Type B pancreatic cell (in vitro differentiated cells): ENCODE results near the gene CDH12. TPM values are rescaled to one million over a fixed set of nuclear protein-coding genes. Genes with fewer than 3 reads are reported as not detected.
"Not testable (repeated sequence)": the region's sequence is repeated elsewhere in the genome, so short reads cannot be mapped to it uniquely, and the experiment has no call there.

Experiments used
- DNase-seq: peaks from one replicate; pipeline ENCODE4 v3.0.0; 2021; ENCODE audit warnings: mixed read lengths; ENCODE audit not compliant: unreplicated experiment; ENCODE audit errors: extremely low spot score
- H3K27ac Mint-ChIP-seq: 2 replicates; pipeline ENCODE4 v1.8.0; 2021; ENCODE audit warnings: mild to moderate bottlenecking, mixed read lengths
- H3K27me3 Mint-ChIP-seq: 2 replicates; pipeline ENCODE4 v1.8.0; 2021; ENCODE audit warnings: mixed read lengths
- H3K36me3 Mint-ChIP-seq: 2 replicates; pipeline ENCODE4 v1.8.0; 2021; ENCODE audit warnings: mixed read lengths
- H3K4me1 Mint-ChIP-seq: one replicate; pipeline ENCODE4 v1.8.0; 2021; ENCODE audit warnings: mixed read lengths; ENCODE audit not compliant: unreplicated experiment
- H3K4me3 Mint-ChIP-seq: 2 replicates; pipeline ENCODE4 v1.8.0; 2021; ENCODE audit warnings: mild to moderate bottlenecking, mixed read lengths
- H3K9me3 Mint-ChIP-seq: 2 replicates; pipeline ENCODE4 v1.8.0; 2021; ENCODE audit warnings: mixed read lengths
- total RNA-seq: library from RNA; stranded (reverse); gene quantifications from 2 replicates; pipeline ENCODE4 v1.2.1, GENCODE V29; 2021; ENCODE audit warnings: low replicate concordance
- TF ChIP-seq, protein P1 (sequence below): fragments of 200-600 bp; sonication (generic); conservative IDR thresholded peaks from 2 replicates; pipeline ENCODE4 v1.5.0; 2021; ENCODE audit warnings: antibody characterized with exemption, mild to moderate bottlenecking

Gene CDH12
- total RNA-seq, 1 donor from 2014 or later = 10.2 TPM

DNA sequence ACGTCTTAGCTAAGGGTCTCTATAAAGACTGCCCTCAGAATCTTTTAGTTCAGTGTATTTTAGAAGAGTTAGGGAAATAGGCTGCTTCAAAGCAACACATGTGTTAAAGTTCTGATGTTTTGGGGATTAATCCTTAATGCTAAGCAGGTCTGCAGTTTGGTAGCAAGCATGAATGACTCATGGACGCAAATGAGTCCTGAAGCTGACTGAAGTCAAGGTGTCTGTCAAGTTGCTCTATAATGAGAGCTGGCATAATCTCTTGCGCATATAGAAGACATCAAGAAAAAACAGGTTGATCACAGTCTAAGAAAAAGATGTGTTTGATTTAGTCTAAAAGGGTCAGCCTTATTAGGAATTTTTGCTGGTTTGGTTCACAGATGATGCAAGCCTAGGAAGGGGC is 630.1 kb downstream of the CDH12 start:
- no peak for DNase-seq
- Mint-ChIP-seq H3K36me3 (no peaks in the 10 kb centered on the region), H3K9me3 (no peaks in the 10 kb centered on the region), H3K4me1 (no peaks in the 10 kb centered on the region), H3K27me3 (no peaks in the 10 kb centered on the region), H3K4me3 (no peak overlapping the region), H3K27ac (no peak overlapping the region)
- TF ChIP-seq, protein P1, sequence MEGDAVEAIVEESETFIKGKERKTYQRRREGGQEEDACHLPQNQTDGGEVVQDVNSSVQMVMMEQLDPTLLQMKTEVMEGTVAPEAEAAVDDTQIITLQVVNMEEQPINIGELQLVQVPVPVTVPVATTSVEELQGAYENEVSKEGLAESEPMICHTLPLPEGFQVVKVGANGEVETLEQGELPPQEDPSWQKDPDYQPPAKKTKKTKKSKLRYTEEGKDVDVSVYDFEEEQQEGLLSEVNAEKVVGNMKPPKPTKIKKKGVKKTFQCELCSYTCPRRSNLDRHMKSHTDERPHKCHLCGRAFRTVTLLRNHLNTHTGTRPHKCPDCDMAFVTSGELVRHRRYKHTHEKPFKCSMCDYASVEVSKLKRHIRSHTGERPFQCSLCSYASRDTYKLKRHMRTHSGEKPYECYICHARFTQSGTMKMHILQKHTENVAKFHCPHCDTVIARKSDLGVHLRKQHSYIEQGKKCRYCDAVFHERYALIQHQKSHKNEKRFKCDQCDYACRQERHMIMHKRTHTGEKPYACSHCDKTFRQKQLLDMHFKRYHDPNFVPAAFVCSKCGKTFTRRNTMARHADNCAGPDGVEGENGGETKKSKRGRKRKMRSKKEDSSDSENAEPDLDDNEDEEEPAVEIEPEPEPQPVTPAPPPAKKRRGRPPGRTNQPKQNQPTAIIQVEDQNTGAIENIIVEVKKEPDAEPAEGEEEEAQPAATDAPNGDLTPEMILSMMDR = no peak

DNA sequence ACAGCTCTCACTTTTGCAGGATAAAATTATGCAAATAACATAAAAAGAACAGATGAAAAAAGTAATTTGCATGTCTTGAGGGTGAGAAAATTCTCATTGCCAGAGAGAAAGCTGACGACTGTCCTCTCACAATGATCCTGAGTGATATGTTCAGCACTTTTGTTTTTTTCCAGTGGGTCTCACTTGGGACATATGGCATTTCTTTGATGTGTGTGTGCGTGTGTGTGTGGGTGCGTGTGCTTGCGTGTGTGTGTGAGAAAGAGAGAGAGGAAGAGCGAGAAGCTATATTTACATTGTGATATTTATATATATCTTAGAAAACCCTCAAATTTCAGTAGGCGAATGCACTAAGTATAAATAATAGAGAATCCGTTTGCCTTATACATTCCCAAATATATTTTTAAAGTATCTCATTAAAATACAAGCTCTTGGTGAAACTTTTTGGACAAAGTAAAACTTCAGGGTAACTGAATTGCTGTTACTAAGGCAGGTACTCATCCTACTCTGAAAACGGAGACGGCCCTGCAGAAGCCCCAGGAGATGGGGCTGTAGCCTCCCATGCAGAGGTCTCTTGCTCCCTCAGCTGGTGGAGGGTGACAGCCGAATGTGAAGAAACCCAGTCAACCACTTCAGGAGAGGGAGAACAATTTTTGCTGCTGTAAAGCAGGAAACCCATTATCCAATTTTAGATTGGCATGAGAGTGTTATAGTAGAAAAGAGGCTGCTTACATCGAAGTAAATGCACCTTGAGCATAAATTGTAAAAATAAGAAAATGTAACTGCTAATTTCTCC is 639.2 kb downstream of the CDH12 start:
- DNase-seq = not testable (repeated sequence)
- TF ChIP-seq, protein P1 = peak; percentile 57

GRCh38 chr5:22212254-22212991 is 640.7 kb downstream of the CDH12 start:
- H3K36me3 Mint-ChIP-seq, H3K9me3 Mint-ChIP-seq, DNase-seq, H3K27ac Mint-ChIP-seq: not testable (repeated sequence)
- Mint-ChIP-seq H3K27me3 (peaks cover 15% of the 10 kb centered on the region), H3K4me1 (peaks cover 10% of the 10 kb centered on the region), H3K4me3 (peak overlapping the region; percentile 74)

More for the DNA sequence above, 639.2 kb downstream of the CDH12 start:
- H3K36me3 Mint-ChIP-seq, H3K9me3 Mint-ChIP-seq, H3K4me1 Mint-ChIP-seq, H3K27ac Mint-ChIP-seq: not testable (repeated sequence)
- H3K4me3 Mint-ChIP-seq = peak overlapping the region; percentile 31
- peaks cover 15% of the 10 kb centered on the region for H3K27me3 Mint-ChIP-seq

DNA sequence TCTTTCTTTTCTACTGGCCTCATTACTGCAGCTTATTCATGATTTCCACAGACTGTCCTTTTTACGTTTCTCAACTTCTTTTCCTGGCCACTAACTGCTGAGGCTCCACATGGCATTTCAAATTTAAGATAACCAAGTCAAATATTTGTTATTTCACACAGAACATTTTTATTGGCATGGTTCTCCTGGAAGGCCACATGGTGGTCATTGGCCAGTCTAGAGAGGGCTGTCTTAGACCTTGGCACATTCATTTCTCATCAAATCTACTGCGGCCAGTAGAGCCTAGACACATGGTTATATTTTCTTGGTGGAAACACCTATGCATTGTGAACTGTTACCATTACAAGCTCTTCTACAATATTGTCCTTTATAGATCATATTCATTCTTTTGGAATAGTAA is 644.7 kb downstream of the CDH12 start:
- DNase-seq, H3K4me1 Mint-ChIP-seq, H3K4me3 Mint-ChIP-seq, H3K36me3 Mint-ChIP-seq, H3K9me3 Mint-ChIP-seq, H3K27ac Mint-ChIP-seq: not testable (repeated sequence)
- H3K27me3 Mint-ChIP-seq = peaks cover 12% of the 10 kb centered on the region

- DNase-seq, H3K4me3 Mint-ChIP-seq, H3K27me3 Mint-ChIP-seq: not testable (repeated sequence)
Measured at GRCh38 chr5:22188651-22189050, 664.5 kb downstream of the CDH12 start.

DNA sequence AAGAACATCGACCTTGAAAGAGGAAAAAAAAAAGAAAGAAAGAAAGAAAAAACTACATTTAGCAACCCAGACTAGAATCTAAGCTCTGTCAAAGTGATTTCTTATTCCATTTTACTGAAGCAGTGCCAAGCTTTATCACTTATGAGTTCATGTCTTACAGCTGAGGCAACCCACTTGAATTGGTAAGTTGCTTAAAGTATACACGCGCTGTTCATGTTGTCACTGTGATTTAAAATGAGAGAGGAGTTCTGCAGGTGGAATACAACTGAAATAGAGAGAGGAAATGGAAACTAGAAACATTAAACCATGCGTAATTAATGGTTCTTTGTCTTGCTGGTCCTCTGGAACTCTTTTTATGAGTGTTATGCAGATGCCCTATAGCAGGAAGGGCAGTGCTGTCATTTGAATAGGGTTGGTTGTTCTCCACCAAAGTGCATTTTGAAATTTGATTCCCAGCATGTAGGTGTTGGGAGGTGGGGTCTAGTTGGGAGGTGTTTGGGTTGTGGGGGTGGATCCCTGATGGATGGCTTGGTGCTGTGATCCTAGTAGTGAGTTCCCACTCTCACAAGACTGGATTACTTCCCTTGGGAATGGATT is 665.4 kb downstream of the CDH12 start:
- not testable (repeated sequence) for DNase-seq, H3K27ac Mint-ChIP-seq, H3K36me3 Mint-ChIP-seq, H3K9me3 Mint-ChIP-seq, H3K4me3 Mint-ChIP-seq, H3K27me3 Mint-ChIP-seq, H3K4me1 Mint-ChIP-seq

More at GRCh38 chr5:22188651-22189050, 664.5 kb downstream of the CDH12 start:
- H3K4me1 Mint-ChIP-seq, H3K36me3 Mint-ChIP-seq, H3K27ac Mint-ChIP-seq, H3K9me3 Mint-ChIP-seq: not testable (repeated sequence)

DNA sequence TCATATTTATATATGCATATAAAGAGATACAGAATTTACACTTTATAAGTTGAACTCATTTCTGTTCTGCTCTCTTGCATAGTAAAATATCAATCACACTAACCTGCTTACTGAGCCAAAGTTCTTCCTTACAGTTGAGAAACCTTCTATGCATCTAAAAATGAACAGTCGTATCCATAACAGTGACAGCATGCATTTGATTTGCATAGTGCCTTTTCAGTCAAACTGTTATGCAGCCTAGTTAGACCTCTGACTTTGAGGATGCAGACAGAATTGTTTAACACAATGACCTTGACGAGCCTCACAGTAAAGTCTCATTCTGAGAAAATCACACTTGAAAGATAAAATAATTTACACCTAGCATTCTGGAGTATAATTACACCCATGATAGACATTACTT is 683.9 kb downstream of the CDH12 start:
- not testable (repeated sequence) for DNase-seq, H3K9me3 Mint-ChIP-seq, H3K4me3 Mint-ChIP-seq, H3K27ac Mint-ChIP-seq, H3K36me3 Mint-ChIP-seq, H3K27me3 Mint-ChIP-seq, H3K4me1 Mint-ChIP-seq

- not testable (repeated sequence) for H3K27me3 Mint-ChIP-seq, H3K27ac Mint-ChIP-seq, DNase-seq, H3K4me3 Mint-ChIP-seq, H3K9me3 Mint-ChIP-seq, H3K4me1 Mint-ChIP-seq, H3K36me3 Mint-ChIP-seq
Measured at GRCh38 chr5:22168704-22169103, 684.4 kb downstream of the CDH12 start.

DNA sequence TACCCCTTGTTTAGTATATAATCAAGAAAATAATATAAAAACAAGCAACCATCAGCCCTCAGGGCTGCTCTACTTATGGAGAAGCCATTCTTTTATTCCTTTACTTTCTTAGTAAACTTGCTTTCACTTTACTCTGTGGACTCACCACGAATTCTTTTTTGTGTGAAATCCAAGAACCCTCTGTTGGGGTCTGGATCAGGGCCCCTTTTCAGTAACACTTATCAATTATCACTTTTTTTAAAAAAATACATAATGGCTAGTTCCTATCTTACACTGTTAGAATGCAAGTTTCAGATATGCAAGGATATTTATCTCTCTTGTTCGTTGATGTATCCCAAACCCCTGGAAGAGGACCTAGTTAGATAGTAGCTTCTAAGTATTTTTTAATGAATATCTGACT is 687.2 kb downstream of the CDH12 start:
- H3K27me3 Mint-ChIP-seq, DNase-seq, H3K27ac Mint-ChIP-seq, H3K4me3 Mint-ChIP-seq, H3K36me3 Mint-ChIP-seq, H3K4me1 Mint-ChIP-seq, H3K9me3 Mint-ChIP-seq: not testable (repeated sequence)

DNA sequence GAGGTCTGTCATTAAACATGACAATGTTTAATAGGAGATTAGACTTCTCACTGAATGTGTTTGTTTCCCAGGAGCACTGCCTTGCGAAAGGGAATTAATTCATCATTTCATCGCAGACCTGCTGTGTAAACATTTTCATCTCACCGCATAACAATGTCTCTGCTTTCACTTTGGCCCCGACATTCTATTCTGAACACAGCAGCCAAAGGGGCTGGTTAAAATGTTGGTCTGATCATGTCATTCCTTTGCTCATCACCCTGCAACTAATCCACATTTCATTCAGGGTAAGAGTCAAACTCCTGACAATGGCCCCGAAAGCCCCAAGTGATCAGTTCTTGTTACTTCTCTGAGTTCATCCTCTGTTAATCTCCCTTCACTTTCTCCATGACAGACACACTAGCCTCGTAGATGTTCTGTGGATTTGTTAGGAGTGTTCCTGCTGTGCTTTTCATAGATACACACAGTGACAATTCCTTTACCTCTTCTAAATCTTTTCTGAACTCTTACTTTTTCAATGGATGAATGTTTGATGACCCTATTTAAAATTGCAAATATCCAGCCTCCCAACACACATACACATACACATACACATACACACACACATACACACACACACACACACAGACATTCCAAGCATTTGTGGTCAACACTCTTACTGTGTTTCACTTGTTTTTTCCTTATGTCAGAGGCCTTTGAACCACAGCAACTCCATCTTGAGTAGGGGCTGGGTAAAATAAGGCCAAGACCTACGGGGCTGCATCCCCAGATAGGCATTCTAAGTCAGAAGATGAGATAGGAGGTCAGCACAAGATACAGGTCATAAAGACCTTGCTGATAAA is 688.0 kb downstream of the CDH12 start:
- H3K4me3 Mint-ChIP-seq, H3K27me3 Mint-ChIP-seq, H3K9me3 Mint-ChIP-seq, H3K4me1 Mint-ChIP-seq, H3K36me3 Mint-ChIP-seq, DNase-seq, H3K27ac Mint-ChIP-seq: not testable (repeated sequence)

- not testable (repeated sequence) for H3K9me3 Mint-ChIP-seq, DNase-seq, H3K4me3 Mint-ChIP-seq, H3K27ac Mint-ChIP-seq, H3K36me3 Mint-ChIP-seq, H3K27me3 Mint-ChIP-seq, H3K4me1 Mint-ChIP-seq
Measured at GRCh38 chr5:22156953-22157352, 696.2 kb downstream of the CDH12 start.
